Measurements from ENCODE around the gene TRAPPC10. TPM values are rescaled to one million over a fixed set of nuclear protein-coding genes. Genes with fewer than 3 reads are reported as not detected.

Gene TRAPPC10
- total RNA-seq, 1 donor from 2014 or later = 23.4 TPM

DNA sequence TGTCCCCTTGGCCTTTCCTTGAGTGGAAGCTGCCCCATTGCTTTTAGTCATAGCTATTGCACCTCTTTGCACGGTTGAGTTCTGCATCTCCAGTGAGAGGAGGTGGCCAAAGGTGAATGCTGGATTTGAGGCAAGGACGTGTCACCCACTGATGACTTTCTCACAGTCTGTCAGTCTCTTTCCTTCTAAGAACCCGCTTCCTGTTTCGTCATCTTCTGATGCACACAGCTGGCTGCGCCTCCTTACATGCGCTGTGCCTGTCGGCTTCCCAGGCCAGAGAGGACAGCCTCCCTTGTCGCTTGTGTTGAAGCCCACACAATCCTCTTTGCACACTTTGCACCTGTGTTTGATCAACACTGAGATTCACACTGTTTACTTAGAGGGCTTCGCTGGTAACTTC is 53.3 kb downstream of the TRAPPC10 start:
- no peak for DNase-seq (ENCODE audit: low read depth, low spot score)

DNA sequence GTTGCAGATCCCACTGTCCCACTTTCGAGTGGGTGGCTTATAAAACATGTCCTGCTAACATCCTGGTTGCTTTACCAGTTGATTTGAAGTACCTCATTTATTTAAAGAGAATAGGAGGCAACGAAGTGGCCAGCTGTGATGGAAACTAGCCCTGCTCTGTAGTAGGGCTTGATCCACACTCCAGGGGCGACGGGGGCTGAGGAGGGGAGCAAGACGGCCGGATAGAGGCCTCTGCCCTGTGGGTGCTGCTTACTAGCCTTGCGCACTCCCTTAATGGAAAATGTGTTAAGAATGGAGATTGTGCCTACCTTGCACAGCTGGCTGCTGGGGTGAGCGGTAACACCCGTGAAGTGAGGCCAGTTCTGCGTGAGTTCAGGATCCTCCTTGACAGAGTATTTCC is 54.0 kb downstream of the TRAPPC10 start:
- no peak for DNase-seq (ENCODE audit: low read depth, low spot score)

DNA sequence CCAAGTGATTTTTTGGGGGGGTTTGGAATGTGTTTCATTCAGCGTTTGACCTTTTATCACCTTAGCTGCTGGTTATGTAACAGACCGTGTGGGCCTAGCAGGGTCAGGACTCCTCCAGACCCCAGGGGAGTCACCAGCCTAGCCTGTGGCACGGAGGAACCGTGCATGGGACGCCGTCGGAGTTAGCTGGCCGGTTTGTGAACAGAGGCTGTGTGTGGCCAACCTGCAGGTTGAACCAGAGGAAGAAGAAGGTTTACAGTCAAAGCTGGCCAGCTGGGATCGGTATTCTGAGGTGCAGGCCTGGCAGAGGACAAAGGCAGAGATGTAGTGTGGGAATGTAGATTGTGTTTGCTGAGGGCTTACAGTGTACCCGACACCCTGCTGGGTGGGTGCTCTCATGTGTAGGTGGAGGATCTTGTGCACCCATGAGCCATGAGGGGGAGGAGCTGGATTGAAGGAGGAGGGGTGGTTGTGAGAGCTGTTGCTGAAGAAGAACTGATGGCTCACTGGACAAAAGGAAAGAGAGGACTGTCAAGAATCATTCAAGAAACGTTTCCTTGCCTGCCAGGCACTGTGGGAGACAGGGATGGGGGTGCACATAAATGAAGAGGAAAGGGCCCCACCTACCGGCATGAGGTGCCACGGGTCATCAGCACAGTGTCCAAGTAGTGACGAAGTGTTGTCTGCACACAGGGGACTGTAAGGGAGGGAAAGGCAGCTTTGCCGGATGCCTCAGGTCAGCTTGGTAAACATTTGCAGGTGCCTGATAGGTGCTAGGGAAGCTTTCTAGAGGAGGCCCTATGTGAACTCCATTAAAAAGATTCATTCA is 55.1 kb downstream of the TRAPPC10 start:
- DNase-seq (ENCODE audit: low read depth, low spot score) = no peak

DNA sequence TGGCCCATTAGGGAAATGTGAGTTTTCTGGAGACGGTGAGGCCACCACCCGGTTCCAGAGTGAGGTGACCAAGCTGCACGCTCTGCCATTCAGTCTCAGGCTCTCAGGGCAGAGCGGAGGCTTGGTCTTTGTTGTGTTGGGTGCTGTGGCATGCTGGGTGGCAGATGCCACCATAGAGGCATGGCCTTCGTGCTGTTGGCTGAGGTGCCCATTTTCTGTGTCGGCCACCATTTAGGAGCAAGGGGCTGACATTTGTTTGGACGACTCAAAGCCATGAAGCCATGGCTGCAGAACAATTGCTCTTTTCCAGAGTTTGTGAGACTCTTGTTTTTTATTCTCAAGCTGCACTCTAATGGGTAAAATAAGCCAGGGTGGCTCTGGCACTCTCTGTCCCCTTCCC is 58.3 kb downstream of the TRAPPC10 start:
- no peak for DNase-seq (ENCODE audit: low read depth, low spot score)

DNA sequence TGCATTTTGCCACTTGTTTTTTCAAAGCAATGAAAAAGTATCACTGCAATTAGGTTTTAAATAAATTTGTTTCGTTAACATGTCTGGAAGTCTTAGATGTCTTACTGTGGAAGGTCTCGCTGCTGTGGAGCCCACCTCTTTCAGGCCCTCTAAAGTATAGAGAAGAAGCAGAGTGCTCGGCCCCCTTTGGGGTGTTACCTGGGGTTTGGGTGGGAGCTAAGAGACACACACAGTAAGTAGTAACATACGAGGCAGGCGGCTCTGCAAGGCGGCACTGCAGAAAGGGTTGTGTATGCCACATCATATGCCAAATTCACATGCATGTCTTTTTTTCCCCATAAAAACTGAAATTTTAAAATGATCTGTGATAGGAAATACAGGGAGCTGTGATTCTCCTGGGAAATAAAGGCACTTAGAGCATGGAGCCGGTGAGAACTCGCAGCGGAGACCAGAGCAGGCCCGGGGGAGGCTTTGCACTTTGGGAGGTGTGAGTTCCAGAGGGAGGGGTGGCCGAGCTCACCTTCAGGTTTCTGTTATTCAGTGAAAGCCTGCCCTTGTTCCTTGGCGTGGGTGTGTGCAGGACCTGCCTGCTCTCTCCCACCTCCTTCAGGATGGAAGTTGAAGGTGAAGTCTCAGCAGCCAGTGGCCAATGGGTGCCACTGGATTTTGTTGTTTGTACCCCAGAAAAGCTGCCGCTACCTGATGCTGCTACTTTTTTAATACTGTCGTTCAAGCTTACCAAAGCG is 59.4 kb downstream of the TRAPPC10 start:
- no peak for DNase-seq (ENCODE audit: low read depth, low spot score)

DNA sequence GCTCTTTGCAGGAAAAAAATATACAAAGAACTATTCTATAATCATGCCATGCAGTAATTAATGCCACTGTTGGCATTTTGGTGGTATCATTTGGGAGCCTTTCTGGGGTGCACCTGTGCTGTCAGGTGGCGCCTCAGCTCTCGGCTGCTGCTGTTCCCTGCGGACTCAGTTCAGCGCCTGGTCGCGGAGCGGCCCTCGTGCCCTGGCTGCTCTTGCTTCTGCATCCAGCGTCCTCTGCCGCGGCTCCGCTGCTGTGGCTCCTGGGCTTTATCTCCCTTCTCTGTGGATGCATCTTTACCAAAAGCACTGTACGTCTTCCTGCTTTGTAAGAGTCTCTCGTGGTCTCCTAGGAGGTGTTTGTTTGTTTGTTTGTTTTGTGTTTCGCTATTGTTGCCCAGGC is 60.0 kb downstream of the TRAPPC10 start:
- DNase-seq (ENCODE audit: low read depth, low spot score) = no peak

GRCh38 chr21:44074315-44074958 is 62.3 kb downstream of the TRAPPC10 start:
- DNase-seq (ENCODE audit: low read depth, low spot score) = no peak

GRCh38 chr21:44076316-44076715 is 64.2 kb downstream of the TRAPPC10 start:
- DNase-seq (ENCODE audit: low read depth, low spot score) = no peak

- no peak for DNase-seq (ENCODE audit: low read depth, low spot score)
Measured at GRCh38 chr21:44078411-44078981, 66.4 kb downstream of the TRAPPC10 start.

- no peak for DNase-seq (ENCODE audit: low read depth, low spot score)
Measured at GRCh38 chr21:44079446-44079845, 67.3 kb downstream of the TRAPPC10 start.

DNA sequence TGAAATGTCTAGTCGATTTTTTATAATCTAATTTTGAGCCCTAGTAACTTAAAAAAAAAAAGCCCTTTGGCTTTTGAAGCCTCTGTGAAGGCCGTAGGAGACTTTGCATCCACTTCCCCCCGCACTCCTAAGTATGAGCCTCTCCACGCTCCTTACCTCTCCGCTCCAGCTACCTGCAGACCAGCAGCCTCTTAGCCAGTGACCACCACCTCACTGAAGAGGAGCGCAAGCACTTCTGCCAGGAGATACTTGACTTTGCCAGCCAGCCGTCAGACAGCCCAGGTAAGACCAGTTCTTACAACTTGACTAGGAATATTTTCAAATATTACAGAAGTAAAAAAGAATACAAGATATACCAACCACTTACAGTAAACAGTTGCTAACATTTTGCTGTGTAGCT is 67.7 kb downstream of the TRAPPC10 start:
- DNase-seq (ENCODE audit: low read depth, low spot score) = no peak

- no peak for DNase-seq (ENCODE audit: low read depth, low spot score)
Measured at GRCh38 chr21:44082648-44083440, 70.7 kb downstream of the TRAPPC10 start.

DNA sequence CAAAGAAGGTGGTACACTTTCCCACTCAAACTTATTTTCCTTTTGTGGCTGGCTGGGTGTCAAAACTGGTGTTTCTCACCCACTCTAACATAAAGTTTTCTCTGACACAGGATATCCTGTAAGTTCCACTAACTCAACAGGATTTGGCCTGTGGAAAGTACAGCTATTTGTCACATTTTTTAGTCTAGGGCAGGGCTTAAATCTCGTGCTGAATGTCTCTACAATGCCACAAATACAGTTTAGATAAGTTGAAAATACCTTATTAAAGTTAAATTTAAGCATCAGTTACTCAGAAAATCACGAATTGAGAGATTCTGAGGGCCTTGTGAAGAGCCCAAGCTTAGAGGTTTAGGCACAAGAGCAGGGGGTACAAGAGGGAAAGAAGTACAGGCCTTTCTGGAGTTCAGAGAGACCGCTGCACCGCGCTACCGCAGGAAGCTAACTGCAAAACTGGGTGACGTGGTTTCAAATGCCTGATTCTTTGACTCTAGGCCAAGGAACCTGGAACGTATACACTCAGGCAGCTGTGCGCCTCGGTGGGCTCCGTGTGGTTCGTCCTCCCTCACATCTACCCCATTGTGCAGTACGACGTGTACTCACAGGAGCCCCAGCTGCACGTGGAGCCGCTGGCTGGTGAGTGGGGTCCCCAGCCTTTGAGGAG is 71.7 kb downstream of the TRAPPC10 start:
- peak; percentile 41 for DNase-seq (ENCODE audit: low read depth, low spot score)

DNA sequence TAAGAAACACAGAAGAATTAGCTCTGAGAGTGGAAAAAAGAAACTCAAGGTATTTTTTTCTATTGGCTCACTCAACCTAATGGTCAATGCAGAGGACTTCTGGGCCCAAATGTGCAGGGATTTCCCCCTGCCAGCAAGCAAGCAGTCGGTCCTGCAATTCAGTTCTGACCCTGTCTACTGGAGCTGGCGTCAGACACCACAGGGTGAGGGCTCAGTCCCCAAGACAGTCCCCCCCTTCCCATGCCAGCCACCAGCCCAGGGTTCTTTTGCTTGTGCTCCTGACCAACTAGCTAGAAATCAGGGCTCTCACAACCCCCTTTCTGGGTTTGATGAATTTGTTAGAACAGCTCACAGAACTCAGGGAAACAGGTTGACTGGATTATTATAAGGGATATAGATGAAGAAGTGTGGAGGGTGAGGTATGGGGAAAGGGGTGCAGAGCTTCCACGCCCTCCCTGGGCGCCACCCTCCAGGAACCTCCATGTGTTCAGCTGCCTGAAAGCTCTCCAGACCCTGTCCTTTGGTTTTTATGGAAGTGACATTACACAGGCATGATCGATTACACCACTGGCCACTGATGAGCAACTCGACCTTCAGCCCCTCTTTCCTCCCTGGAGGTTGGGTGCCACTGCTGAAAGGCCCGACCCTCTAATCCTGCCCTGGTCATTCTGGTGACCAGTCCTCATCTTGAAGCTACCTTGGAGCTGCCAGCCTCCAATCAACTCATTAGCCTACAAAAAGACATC is 72.6 kb downstream of the TRAPPC10 start:
- DNase-seq (ENCODE audit: low read depth, low spot score) = no peak

- no peak for DNase-seq (ENCODE audit: low read depth, low spot score)
Measured at GRCh38 chr21:44085491-44086321, 73.6 kb downstream of the TRAPPC10 start.

DNA sequence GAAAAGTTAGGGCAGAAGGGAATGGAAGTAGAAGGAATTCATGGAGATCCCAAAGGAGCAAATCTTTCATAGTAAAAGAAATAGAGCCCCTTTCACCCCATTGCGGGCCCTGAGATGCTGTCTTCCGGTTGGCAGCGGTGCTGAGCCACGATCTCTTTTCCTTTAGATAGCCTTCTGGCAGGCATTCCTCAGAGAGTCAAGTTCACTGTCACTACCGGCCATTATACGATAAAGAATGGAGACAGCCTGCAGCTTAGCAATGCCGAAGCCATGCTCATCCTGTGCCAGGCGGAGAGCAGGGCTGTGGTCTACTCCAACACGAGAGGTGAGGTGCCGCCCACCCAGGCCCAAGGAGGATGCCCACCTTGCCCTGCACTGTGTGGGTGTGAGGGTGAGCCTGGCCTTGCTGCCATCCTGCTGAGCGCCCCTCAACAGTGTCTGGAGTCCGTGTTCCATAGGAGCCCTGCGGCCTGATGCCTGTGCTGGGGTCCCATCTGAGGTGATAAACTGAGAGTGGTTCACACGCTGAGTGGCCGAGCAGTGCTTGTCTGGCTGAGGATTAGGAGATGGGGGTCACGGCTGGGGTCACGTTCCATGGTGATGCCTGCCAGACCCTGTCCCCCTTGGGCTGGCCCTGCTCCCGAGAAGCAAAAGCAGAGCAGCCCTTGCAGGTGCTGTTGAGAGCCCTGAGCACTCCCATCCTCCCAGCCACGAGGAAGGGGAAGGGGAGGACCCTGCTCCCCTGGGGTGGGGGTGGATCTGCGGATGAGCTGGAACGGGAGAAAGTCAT is 74.7 kb downstream of the TRAPPC10 start:
- DNase-seq (ENCODE audit: low read depth, low spot score) = no peak

DNA sequence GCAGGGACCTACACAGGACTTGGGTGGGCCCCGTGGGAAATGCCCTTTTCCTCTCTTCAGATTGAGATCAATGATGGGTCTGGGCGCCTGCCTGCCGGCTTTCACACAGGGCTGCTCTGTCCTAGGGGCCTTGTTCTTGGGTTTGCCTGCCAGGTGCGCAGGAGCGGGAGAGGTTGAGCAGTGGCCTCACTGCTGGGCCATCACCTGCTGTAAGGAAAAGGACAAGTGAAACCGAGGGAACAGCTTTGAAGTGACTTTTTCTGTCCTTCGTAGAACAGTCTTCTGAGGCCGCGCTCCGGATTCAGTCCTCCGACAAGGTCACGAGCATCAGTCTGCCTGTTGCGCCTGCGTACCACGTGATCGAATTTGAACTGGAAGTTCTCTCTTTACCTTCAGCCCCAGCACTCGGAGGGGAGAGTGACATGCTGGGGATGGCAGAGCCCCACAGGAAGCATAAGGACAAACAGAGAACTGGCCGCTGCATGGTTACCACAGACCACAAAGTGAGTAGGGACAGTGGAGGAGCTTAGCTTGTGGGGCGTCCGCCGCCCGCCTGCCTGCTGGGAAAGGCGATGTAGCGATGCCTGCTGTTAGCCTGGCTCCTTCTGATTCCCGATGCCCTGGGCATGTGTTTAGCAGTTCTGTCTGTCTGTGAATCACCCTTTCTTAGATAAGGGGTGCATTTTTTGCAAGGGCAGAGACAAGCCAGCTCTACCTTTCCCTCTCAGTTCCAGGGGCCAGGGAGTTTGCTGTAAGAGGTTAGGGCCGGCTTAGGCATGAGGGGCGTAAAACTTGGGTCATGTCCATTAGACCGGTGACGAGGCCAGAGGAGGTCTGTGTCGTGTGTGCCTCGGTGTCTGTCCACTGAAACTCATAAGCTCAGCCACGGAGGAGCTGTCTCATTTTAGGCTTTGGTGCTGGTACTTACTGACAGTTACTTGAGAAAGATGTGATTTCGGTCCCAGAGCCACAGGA is 75.6 kb downstream of the TRAPPC10 start:
- no peak for DNase-seq (ENCODE audit: low read depth, low spot score)

Measured in pulmonary artery endothelial cell (primary cell).